ENCODE measurements around the gene NCSTN.
A peak's percentile ranks its signal among the peaks of the same experiment; 100 is the strongest.

The NCSTN gene

DNA sequence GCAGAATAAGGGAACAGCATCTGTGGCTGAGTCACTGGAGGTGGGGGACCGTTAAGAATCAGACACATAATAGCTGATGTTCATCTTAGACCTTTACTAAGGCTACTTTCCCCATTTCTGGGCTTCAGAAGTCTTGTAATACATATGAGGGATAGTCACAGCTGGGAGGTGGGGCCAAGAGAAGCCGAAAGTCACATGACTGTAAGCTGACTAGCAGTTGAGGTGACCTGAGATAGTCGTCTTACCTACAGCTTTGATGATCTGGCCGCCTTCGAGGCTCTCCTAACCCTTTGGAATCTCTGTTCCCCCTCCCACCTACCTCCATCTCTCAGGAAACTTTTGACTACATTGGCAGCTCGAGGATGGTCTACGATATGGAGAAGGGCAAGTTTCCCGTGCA lies 9.4 kb downstream of the NCSTN start:
- DNase-seq = no peak

DNA sequence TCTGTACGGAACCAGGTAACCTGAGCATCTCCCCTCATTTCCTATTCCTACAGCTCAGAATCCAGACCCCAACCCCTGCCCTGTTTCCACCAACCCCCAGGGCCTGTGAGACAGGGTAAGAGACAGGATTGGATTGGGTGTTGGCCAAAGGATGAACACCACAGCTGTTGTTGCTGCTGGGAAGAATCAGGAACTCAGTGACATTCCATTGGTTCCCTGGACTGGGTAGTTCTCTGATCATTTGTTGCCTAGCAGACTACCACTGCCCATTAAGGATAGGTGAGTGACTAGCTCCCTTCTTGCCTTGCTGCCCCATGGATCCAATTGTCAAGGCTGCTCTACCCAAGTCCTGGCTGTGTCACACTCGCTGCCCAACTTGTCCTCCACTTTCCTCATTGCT lies 10.0 kb downstream of the NCSTN start:
- no peak for DNase-seq

DNA sequence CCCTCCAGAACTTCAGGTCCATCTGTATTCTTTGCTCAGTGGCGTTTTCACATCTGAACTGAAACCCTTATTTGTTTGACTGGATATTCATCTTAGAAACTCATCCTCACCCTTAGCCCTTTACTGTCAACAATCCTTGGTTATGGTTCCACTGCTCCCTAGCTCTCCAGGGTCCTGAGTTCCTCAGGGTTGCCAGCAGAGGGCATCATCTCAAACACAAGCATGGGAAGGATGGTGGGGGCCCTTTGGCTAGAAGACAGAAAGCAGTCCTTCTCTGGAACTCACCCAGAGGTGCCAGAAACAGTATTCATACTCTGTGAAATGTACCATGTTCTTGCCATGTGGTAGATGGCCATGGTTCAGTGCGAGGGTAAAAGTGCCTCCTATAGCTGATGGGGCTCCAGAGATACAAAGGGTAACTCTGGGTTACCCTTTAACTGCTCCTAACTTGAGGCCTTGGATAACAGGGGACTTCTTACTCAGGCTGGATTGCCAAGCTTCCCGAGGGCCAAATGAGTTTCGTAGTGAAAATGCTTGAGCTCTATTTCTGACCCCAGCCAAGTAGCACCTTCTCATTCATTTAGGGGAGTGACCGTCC lies 11.3 kb downstream of the NCSTN start:
- DNase-seq = peak; percentile 16

DNA sequence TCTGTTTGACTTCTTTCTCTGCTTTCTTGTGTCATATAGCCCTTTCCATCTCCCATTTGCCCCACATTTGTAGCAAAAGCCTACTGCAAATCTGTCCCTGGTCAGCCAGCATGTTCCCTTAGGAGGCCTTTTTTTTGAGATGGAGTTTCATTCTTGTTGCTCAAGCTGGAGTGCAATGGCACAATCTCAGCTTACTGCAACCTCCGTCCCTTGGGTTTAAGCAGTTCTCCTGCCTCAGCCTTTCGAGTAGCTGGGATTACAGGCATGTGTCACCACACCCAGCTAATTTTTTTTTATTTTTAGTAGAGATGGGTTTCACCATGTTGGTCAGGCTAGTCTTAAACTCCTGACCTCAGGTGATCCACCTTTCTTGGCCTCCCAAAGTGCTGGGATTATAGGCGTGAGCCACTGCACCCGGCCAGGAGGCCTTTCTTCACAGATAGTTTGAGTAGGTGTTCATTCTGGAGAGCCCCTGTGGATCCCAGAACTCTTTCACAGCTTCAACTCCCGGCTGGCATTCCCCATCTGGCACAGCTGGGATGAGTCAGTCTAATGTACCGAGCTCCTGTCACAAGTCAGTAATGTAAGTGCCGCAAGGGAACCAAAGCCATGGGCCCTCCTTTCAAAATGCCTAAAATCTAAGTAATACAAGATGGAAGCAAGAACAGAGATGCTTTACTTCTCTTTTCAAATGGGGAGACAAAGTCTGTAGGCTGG lies 14.3 kb downstream of the NCSTN start:
- no peak for DNase-seq

DNA sequence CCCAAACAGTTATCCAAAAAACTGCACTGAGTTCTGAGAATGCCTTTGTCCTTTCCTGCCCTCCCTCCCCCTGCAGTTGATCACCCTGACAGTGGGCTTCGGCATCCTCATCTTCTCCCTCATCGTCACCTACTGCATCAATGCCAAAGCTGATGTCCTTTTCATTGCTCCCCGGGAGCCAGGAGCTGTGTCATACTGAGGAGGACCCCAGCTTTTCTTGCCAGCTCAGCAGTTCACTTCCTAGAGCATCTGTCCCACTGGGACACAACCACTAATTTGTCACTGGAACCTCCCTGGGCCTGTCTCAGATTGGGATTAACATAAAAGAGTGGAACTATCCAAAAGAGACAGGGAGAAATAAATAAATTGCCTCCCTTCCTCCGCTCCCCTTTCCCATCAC lies 14.9 kb downstream of the NCSTN start:
- no peak for DNase-seq

DNA sequence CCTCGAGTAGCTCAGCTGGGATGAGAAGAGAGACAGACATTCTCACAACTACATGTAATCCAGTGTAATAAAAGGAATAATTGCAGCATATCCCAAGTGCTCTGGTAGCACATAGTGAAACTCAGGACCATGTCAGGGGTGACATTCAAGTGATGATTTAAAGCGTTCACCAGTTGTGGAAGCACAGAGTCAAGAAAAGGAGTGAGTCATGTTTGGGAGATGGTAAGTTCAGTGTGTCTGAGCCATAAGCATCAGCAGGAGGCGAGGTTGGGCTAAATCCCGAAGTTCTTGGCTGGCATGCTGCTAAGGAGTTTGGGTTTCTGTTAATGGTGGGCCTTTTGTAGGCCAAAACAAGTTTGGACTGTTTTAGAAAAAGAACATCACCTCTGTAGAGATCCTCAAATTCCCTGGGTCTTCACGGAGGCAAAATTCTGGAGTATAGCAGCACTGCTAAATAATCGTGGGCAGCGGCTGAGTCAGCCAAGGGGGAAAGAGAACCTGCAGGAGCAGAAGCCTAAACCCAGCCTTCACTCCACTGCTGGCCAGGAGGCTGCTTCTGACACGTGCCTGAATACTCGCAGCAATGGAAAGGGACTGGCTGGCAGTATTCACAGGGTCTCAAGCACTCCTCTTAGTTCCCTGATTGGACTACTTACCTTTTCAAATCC lies 16.5 kb downstream of the NCSTN start:
- DNase-seq = no peak

DNA sequence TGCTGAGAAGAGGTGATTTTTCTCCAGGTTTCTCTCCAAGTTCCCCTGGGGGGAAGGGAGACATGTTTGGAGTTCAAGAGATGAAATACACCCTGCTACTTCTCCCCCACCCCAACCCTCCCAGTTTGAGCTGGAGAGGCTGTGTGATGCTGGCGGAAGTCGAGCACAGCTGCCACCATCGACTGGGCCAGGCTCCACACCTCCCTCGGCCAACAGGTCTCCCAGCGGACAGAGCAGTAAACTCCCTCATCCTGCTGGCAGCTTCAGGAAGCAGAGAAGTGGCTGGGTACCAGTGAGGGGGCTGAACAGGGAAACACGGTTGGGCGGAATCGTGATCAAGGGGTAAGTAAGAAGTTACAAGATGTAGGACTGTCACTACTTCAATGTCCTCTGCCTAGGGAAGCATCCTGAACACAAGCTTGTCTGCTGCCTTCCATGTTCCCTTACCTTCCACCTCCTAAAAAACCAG lies 17.1 kb downstream of the NCSTN start:
- no peak for DNase-seq

DNA sequence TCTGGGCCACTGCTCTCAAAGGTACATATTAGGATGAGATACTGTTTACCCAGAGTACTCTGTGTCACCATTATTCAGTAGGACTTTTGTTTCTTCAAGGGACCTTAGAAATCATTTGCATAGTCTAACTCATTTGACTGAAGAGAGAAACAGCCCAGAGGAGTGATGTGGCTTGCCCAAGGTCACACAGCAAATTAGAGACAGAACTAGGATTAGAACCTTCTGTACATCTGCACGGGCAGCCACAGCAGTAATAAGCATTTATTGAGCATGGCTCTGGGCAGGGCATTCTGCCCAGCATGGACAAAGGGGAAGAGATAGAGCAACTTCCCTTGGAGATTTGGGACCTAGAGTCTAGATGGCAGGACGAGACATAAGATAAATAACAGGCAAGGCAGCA lies 18.0 kb downstream of the NCSTN start:
- DNase-seq = no peak

DNA sequence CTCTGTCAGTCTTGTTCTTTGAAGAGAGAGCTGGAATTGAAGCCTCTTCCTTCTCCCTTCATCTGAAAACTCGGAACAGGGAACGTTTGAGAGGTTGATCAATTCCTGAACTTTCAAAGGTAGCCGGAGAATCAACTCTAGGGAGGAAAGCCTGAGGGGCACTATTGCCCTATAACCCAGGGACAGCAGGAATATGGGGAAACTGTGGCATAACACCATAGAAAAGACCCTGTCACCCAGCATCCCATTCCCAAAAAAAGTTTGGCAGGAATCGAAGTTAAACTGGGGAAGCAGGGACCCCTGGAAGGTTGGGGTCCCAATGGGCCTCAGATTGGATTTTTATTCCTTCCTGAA lies 18.6 kb downstream of the NCSTN start:
- no peak for DNase-seq

DNA sequence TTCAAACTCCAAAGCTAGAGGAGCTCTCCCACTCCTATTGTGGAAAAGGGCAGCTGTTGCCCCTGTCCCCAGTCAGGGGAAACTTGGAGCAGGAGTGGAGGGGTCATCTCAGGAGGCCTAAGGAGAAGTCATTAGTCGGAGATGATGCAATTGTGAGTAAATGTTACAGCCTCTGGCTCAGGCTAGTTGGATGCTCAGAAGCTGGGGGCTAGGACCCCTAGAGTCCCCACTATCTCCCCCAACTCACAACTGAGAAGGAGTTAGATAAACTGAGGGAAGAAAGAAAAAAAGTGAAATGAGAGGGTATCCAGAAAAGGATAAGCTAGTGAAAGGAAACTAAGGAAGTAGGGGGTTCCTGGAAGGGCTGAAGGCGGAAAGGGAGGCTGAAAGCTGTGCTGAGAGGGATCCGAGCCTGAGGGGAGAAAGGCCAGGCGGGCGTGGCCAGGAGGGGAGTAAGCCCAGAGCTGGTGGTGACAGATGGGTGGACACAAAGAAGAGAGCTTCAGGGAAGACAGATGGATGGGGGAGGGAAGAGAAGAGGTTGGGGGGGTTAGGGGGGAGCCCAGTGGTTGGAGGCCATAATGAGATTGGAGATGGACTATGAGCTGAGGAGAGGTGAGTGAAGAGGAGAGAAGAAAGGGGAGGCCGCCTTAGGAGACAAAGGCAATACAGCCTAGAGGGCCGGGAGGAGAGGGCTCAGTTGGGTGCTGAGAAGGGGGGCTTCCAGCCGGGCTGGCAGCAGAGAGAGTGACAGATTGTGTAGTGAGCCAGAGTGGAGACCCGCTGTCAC lies 19.2 kb downstream of the NCSTN start:
- DNase-seq = no peak

DNA sequence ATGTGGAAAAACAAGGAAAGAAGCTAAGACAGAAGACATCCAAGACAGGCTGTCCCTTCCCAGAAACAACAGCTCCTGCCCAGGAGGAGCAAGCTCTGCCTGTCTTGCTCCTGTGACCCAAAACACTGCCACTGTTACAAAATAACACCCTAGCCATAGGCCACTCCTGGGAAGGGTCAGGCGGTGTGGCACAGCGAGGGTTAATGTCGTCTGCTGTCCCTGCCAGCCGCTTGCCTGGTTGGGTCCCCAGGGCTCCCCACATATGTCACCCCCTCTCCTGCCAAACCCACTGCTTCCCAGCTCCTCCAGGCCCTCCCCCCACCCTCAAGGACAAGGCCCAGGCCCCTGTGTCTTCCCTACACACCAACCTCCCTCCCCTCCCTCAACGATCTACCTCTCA lies 19.8 kb downstream of the NCSTN start:
- no peak for DNase-seq

DNA sequence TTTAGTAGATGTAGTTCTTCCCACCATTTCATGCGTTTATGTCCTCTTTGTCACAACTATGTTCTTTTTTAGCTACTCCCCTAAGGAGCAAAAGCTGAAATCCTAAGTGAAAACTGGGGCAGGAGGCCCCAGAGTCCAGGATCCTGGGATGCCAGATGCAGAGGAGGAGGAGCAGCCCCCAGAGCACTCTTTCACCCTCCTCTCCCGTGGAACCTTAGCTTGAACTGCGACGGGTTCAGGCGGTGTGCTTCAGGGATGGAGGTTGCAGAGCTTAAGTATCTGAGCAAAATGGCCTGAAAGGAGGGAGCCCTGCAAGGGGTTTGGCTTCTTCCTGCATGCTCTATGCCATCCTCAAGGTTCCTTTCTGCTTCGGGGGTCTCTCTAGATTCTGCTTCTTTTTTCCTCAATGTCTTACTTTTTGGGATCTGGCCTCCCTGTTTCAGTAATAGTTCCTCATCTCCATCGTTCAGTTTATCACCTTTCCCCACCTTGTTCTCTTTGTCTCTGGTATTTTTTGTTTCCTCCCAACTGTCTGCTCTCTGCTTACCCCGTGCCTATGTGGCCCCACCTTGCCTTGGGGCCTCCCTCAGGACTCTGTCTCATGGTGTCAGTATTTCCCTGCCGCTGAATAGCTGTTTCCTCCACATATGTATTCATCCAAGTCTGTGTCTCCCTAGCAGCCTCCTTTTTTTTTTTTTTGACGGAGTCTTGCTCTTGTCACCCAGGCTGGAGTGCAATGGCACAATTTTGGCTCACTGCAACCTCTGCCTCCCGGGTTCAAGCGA lies 21.0 kb downstream of the NCSTN start:
- no peak for DNase-seq

DNA sequence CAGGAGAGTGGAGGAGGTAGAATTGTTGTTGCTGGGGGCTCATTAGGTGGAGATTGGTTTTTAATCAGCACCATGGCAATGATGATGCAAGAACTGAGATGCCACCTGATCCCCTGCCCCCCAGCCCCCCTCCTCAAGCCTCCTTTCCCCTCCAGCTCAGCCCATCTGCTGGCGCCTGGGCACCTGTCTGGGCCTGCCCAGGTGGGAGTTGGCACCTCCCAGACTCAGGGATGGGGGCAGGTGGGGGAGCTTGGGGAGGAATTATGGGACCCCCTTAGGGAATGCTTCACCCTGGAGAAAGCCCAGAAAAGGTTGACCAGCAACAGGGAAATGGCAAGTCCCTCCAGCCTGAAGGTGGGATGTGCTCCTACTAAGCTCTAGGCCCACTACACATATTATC lies 22.1 kb downstream of the NCSTN start:
- no peak for DNase-seq

DNA sequence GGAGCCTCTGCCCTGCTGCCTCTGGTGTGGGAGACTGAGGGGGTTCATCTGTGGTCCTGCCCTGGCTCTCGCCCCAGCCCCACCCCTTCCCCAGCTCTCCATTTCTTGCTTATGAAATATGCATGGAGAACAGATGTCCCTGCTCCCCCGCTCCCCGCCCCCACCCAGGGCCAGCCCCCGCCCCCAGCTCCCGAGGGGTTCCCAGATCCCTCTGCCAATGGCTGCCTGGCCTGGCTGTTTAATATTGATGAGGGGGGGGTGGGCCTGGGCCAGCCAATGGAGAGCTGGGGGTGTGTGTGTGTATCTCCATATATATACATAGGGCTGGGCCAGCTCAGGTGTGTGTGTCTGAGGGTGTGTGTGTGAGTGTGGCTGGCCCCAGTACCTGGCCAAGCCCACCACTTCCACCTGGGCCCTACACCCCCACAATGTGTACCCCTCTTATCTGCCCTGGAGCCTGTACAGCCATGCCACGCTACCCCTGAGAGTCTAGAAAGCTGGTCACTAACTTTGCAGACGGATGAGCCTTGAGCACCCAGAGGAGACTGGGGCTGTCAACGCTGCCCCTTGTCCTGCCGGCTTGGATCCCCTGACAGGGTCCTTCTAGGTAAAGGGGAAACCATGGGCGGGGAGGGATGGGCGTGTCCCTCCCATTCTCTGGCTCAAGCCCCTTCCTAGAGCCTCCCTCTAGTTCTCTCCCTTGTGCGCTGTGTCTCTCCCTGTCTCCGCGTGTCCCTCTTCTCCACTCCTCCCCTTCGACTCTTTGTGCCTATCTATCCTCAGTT lies 23.7 kb downstream of the NCSTN start, which contains the start of gene NHLH1:
TSS of gene NHLH1 (plus strand) at position 341 of the 785 bp plus-strand sequence. CDS start 3,661 bp downstream, outside the sequence.
- peak; percentile 66 for DNase-seq

DNA sequence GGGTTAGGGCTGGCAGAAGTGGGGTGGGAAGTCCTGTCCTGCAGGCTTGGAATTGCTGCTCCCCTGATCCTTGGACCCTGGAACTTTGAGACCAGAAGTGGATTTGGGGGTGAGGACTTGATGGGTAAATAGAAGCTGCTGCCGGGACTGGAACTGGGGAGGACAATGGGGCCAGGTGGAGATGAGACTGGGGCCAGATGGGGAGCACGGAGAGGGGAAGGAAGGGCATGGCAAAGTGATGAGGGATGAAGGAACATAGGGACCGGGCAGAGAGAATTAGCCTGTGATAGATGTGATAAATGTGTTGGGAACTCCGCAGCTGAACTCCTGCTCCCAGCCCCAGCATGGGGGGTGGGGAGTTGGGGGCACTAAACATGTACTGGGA lies 24.3 kb downstream of the NCSTN start:
- DNase-seq = no peak

DNA sequence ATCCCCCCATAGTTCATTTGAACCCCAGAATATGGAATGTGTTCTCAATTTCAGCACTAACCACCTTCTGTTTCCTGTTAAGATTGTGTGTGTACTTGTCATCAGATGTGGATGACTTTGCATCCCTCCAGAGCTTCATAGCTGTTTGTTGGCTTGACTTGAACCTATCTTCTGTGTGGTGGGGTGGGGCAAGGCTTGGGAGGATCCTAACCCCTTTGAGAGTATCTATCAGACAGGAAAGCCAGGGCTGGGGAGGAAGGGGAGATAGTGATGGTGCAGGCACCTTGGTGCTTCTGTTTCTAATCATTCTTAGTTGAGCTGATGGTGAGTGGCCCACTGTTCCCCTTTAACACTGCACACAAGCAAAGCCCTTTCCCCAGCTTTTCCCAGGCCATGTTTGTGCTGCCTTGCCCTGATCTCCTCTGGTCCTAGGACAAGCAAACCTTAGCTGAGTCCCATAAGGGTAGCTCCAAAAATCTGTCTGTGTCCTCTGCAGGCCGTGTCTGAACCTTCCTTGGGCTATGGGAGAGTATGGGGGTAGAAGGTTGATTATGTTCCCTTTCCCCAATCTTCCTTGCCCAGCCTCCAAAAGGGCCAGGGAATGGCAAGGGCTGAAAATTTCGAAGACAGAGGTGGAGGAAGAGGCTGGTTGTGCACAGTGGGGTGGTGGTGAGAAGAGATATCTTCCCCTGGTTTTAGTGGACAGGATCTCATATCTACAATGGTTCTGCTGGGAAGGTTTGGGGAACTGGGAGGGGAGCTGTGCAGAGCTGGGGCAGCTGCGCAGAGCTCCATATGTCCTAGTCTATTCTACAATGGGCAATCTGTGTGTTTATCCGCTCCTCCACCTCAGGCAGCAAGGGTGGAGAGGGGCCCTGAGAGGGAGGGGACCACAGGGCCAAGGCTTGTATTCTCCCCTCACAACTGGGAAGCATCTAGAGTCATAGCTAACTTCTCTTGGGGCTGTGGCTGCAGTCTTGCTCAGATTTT lies 25.0 kb downstream of the NCSTN start:
- no peak for DNase-seq

DNA sequence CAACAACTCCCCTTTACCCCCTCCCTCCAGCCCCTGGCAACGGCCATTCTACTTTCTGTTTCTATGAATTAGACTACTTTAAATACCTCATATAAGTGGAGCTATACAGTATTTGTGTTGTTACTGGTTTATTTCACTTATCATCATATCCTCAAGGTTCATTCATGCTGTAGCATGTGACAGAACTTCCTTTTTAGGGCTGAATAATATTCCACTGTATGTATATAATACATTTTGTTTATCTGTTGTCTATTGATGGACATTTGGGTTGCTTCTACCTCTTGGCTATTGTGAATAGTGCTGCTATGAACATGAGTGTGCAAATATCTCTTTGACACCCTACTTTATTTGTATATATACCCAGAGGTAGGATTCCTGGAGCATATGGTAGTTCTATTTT lies 25.9 kb downstream of the NCSTN start:
- no peak for DNase-seq

DNA sequence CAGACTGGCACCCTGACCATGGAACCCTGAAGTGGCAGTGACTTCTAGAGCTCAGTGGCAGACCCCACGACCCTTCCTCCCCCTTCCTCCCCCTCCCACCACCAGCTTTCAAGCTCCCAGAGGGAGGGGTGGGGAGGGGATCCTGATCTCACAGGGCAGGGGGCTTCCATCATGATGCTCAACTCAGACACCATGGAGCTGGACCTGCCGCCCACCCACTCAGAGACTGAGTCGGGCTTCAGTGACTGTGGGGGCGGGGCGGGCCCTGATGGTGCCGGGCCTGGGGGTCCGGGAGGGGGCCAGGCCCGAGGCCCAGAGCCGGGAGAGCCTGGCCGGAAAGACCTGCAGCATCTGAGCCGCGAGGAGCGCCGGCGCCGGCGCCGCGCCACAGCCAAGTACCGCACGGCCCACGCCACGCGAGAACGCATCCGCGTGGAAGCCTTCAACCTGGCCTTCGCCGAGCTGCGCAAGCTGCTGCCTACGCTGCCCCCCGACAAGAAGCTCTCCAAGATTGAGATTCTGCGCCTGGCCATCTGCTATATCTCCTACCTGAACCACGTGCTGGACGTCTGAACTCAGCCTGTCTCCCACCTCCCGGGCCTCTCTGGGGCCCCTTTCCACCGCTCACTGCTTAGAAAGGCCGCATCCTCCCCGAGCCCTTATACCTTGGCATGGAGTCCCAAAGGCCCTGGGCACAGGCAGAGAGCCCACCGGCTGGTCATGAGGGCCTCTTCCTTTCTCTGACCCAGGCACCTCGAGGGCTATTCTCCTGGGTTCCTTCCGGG lies 27.6 kb downstream of the NCSTN start:
- DNase-seq = no peak

DNA sequence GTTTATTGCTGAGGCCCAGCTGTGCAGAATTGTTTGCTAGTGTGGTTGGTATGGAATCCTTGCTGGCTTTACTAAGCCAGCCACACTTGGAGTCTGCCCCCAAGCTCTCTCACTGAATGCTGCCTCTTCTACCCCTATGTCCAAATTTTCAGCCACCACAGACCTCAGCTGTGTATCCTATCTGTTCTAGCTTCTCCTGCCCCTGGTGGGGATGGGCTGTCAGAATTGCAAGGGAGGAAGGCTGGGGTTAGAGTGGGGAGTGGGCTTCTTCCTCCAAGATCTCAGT lies 28.1 kb downstream of the NCSTN start:
- DNase-seq = no peak

DNA sequence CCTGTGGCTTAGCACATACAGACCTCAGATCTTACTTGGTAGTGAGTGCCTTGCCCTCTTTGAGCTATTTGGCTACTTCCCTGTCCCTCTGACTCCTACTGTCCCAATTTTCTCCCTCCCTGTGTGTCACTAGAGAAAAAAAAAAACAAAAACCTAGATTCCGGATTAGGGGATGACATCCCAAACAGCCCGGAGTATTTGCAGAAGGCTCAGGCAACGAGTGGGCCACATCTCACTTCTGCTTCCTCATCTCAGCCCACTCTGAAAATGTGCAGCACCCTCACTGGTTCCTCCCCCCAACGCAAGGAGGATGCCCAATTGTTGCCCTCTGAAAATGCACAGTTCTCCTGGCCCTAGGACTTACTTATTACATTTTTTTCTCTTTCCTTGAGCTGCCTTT lies 28.6 kb downstream of the NCSTN start:
- no peak for DNase-seq

All from NCI-H526 treated with DMSO at 0.1 percent for 48 hours (cell line).